Colonic mucosa (tissue), 4 donors: ENCODE measurements around the gene SCN2B. TPM values are rescaled to one million over a fixed set of nuclear protein-coding genes. Genes with fewer than 3 reads are reported as not detected.
"Not testable (repeated sequence)": the region's sequence is repeated elsewhere in the genome, so short reads cannot be mapped to it uniquely, and the experiment has no call there.

Experiments
- DNase-seq: peaks from one replicate; pipeline ENCODE4 v3.0.0-alpha.2; 2020
- H3K27ac ChIP-seq: fragments of 200-600 bp; one replicate; pipeline ENCODE4 v1.8.0; 2021
- H3K27me3 ChIP-seq: fragments of 200-600 bp; one replicate; pipeline ENCODE4 v1.8.0; 2021
- H3K36me3 ChIP-seq: fragments of 200-600 bp; one replicate; pipeline ENCODE4 v1.8.0; 2021
- H3K4me1 ChIP-seq: fragments of 200-600 bp; one replicate; pipeline ENCODE4 v1.8.0; 2021; ENCODE audit warnings: mild to moderate bottlenecking
- H3K4me3 ChIP-seq: fragments of 200-600 bp; one replicate; pipeline ENCODE4 v1.8.0; 2021
- H3K9ac ChIP-seq, 2 donors: one replicate each; pipeline ENCODE4 v1.7.0; 2013; ENCODE audit warnings: control low read depth in 2 of 2, low read depth in 2 of 2, low read length in 2 of 2
- H3K9me3 ChIP-seq: fragments of 200-600 bp; one replicate; pipeline ENCODE4 v1.8.0; 2021
- CTCF ChIP-seq: fragments of 200-600 bp; IDR thresholded peaks from one replicate; pipeline ENCODE4 v1.8.0; 2022; ENCODE audit warnings: antibody characterized with exemption, mild to moderate bottlenecking
- intact Hi-C: fragments of 100-400 bp; cut with DNase I; formaldehyde crosslinking; loops from one replicate; pipeline ENCODE4 v1.14.1; 2022
- total RNA-seq, 2 donors: library from RNA; stranded (reverse); fragmentation: NEBNext Ultra II Directional in 1 of 2; extraction: Animal tissue kit (Norgen Biotek cat#: 25700) in 1 of 2; gene quantifications; one replicate each; pipeline ENCODE4 v1.2.1, GENCODE V29; 2021
- donor health status: healthy.
- donor health status: DM: no; HTN: no; CAD: no.
- donor health status: DM: no; HTN: no; CAD: no.

Gene SCN2B
- total RNA-seq, 2 donors from 2014 or later: 0.12 to 0.45 TPM

GRCh38 chr11:118193910-118194566 lies 17.6 kb upstream of the SCN2B start:
- intact Hi-C loops: no loop called here
- H3K27ac ChIP-seq: no peak overlapping the region

GRCh38 chr11:118192817-118193216 lies 16.4 kb upstream of the SCN2B start:
- intact Hi-C loops, H3K36me3 ChIP-seq, DNase-seq, H3K4me3 ChIP-seq, H3K4me1 ChIP-seq, H3K9me3 ChIP-seq, H3K27ac ChIP-seq, H3K27me3 ChIP-seq, H3K9ac ChIP-seq: not testable (repeated sequence)

More at GRCh38 chr11:118193910-118194566, 17.6 kb upstream of the SCN2B start:
- no peak for DNase-seq
- Histone ChIP-seq H3K27me3 (no peaks in the 10 kb centered on the region), H3K4me3 (no peak overlapping the region), H3K4me1 (no peaks in the 10 kb centered on the region), H3K9ac (no peak overlapping the region), H3K9me3 (no peaks in the 10 kb centered on the region), H3K36me3 (no peaks in the 10 kb centered on the region)
- no peak for TF ChIP-seq CTCF

GRCh38 chr11:118190942-118191506 lies 14.6 kb upstream of the SCN2B start:
- intact Hi-C loops, DNase-seq, H3K4me3 ChIP-seq, H3K4me1 ChIP-seq, H3K36me3 ChIP-seq, H3K27ac ChIP-seq, H3K9ac ChIP-seq, H3K27me3 ChIP-seq, H3K9me3 ChIP-seq: not testable (repeated sequence)

- no peak for DNase-seq
- Histone ChIP-seq H3K36me3 (no peaks in the 10 kb centered on the region), H3K9me3 (no peaks in the 10 kb centered on the region), H3K4me3 (no peak overlapping the region), H3K9ac (no peak overlapping the region), H3K27ac (no peak overlapping the region), H3K4me1 (no peaks in the 10 kb centered on the region), H3K27me3 (no peaks in the 10 kb centered on the region)
- intact Hi-C loops: no loop called here
- no peak for TF ChIP-seq CTCF
These were observed 10.1 kb upstream of the SCN2B start for GRCh38 chr11:118186346-118187107.

DNA sequence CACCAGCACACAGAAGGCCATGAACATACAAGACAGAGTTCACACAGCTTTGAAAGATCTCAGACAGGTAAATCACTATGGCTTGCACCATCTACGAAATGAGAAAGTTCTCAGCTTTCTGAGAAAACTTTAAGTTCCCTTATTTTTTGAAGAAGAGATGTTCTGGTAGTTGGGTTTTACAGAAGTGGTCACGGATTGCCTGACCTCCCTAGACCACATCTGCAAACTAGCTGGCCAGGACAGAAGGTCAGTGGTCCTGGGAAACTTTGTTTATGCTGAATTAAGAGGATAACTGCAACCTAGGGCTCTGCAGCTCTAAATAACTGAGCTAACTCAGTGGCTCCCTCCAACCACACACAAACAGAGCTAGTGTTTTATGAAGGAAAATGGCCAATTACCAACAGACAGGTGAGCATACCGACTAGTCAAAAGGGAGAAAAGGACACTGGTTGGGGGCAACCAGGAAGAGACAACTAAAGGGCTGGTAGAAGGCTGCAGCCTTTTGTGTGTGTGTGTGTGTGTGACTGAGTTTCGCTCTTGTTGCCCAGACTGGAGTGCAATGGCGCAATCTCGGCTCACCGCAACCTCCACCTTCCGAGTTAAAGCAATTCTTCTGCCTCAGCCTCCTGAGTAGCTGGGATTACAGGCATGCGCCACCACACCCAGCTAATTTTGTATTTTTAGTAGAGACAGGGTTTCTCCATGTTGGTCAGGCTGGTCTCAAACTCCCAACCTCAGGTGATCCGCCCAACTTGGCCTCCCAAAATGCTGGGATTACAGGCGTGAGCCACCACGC lies 8.5 kb upstream of the SCN2B start:
- H3K36me3 ChIP-seq: no peaks in the 10 kb centered on the region
- TF ChIP-seq CTCF: no peak
- H3K27me3 ChIP-seq: no peaks in the 10 kb centered on the region
- intact Hi-C loops: no loop called here
- DNase-seq: no peak
- no peaks in the 10 kb centered on the region for H3K4me1 ChIP-seq
- no peak overlapping the region for H3K4me3 ChIP-seq
- no peaks in the 10 kb centered on the region for H3K9me3 ChIP-seq
- no peak overlapping the region for H3K9ac ChIP-seq
- H3K27ac ChIP-seq: no peak overlapping the region

GRCh38 chr11:118183691-118184090 lies 7.3 kb upstream of the SCN2B start:
- H3K27ac ChIP-seq, intact Hi-C loops, H3K4me3 ChIP-seq, H3K27me3 ChIP-seq, H3K36me3 ChIP-seq, H3K4me1 ChIP-seq, H3K9ac ChIP-seq, DNase-seq, H3K9me3 ChIP-seq: not testable (repeated sequence)
